Body of pancreas (tissue), 4 donors: ENCODE results near the gene CLSTN2. TPM values are rescaled to one million over a fixed set of nuclear protein-coding genes. Genes with fewer than 3 reads are reported as not detected.

Experiments
- ATAC-seq: fragments of 150-250 bp; one replicate; pipeline ENCODE4 v1.9.1; 2016
- DNase-seq, 4 donors: peaks; one replicate each; pipeline ENCODE4 v3.0.0-alpha.2; 2019
- H3K27ac ChIP-seq, 4 donors: fragments of 200-600 bp; sonication (generic); 1 replicate in 3 of 4; 2 replicates in 1 of 4; pipeline versions ENCODE4 v1.5.1 to v1.6.1; 2016 to 2019; ENCODE audit warnings: mild to moderate bottlenecking in 1 of 4, mixed read lengths in 1 of 4, moderate library complexity in 1 of 4
- H3K27me3 ChIP-seq, 2 donors: fragments of 200-600 bp; sonication (generic); one replicate each; pipeline ENCODE4 v1.6.0; 2016; ENCODE audit warnings: mild to moderate bottlenecking in 1 of 2
- H3K36me3 ChIP-seq, 2 donors: fragments of 200-600 bp; sonication (generic); replicated peaks in 1 of 2; 2 replicates each; pipeline ENCODE4 v1.5.1; 2016; ENCODE audit warnings: low read depth in 2 of 2; ENCODE audit not compliant: insufficient read depth in 1 of 2
- H3K4me1 ChIP-seq: fragments of 200-600 bp; sonication (generic); one replicate; pipeline ENCODE4 v1.6.0; 2016
- H3K4me3 ChIP-seq, 2 donors: fragments of 200-600 bp; sonication (generic); 1 replicate in 1 of 2; 2 replicates in 1 of 2; pipeline ENCODE4 v1.5.1; 2016 to 2019
- H3K9me3 ChIP-seq, 3 donors: fragments of 200-600 bp; sonication (generic); 1 replicate in 2 of 3; 2 replicates in 1 of 3; pipeline ENCODE4 v1.5.1; 2016
- CTCF ChIP-seq, 7 experiments: fragments of 450-650 bp in 4 of 7; fragments of 200-600 bp in 3 of 7; sonication (generic) in 3 of 7; IDR thresholded peaks; one replicate each; pipeline ENCODE4 v1.5.1; 2016 to 2019; ENCODE audit warnings: antibody characterized with exemption in 7 of 7
- POLR2A ChIP-seq, 3 donors: fragments of 450-650 bp; IDR thresholded peaks; one replicate each; pipeline ENCODE4 v1.6.1; 2016; ENCODE audit warnings: antibody characterized with exemption in 3 of 3, mild to moderate bottlenecking in 2 of 3
- WGBS, 2 donors: methylation state at CpG; one replicate each; pipeline ENCODE4 v1.1.5; 2017; 5-methylcytosine and 5-hydroxymethylcytosine counted together
- intact Hi-C: fragments of 100-400 bp; cut with DNase I; formaldehyde crosslinking; loops from one replicate; pipeline ENCODE4 v1.15.1; 2023
- total RNA-seq, 2 donors: library from RNA; depleted of rRNA; stranded (reverse); fragments of >200 nt; gene quantifications; one replicate each; pipeline ENCODE4 v1.1.0, GENCODE V29; 2016

The CLSTN2 gene
- total RNA-seq, 2 donors from 2014 or later = 14.5 to 14.8 TPM

- WGBS, 2 donors = 80 to 87% methylated on average over 1 of the region's 1 CpG
- Histone ChIP-seq H3K9me3 (no peaks in the 10 kb centered on the region), H3K4me3 (no peak overlapping the region), H3K27me3 (no peaks in the 10 kb centered on the region), H3K4me1 (no peaks in the 10 kb centered on the region), H3K27ac (no peak overlapping the region), H3K36me3 (no peaks in the 10 kb centered on the region)
- ATAC-seq (no peak), DNase-seq (no peak)
- intact Hi-C loops = no loop called here
- no peak for TF ChIP-seq POLR2A (IDR thresholded peaks at IDR 0.05)
- TF ChIP-seq CTCF (IDR thresholded peaks at IDR 0.05) = no peak
These were observed 505.5 kb downstream of the CLSTN2 start for GRCh38 chr3:140440446-140440845.

GRCh38 chr3:140441006-140441405, 506.0 kb downstream of the CLSTN2 start:
- no peak overlapping the region for H3K4me3 ChIP-seq
- no peaks in the 10 kb centered on the region for H3K9me3 ChIP-seq
- peak; percentile 36 to 74 (median 58) for DNase-seq
- ATAC-seq = peak; percentile 60
- H3K27ac ChIP-seq = peak overlapping the region in 1 of 4 donors; percentile 47
- no peaks in the 10 kb centered on the region for H3K36me3 ChIP-seq
- no peaks in the 10 kb centered on the region for H3K4me1 ChIP-seq
- intact Hi-C loops = no loop called here
- H3K27me3 ChIP-seq = no peaks in the 10 kb centered on the region
- no peak for TF ChIP-seq POLR2A (IDR thresholded peaks at IDR 0.05)
- TF ChIP-seq CTCF (IDR thresholded peaks at IDR 0.05) = no peak
- WGBS, 2 donors = 64 to 73% methylated on average over 2 of the region's 2 CpGs

GRCh38 chr3:140442621-140443020, 507.6 kb downstream of the CLSTN2 start:
- ATAC-seq = no peak
- Histone ChIP-seq H3K27ac (no peak overlapping the region), H3K27me3 (no peaks in the 10 kb centered on the region), H3K36me3 (no peaks in the 10 kb centered on the region), H3K9me3 (no peaks in the 10 kb centered on the region), H3K4me1 (no peaks in the 10 kb centered on the region), H3K4me3 (no peak overlapping the region)
- TF ChIP-seq CTCF (IDR thresholded peaks at IDR 0.05) = no peak
- TF ChIP-seq POLR2A (IDR thresholded peaks at IDR 0.05) = no peak
- 70 to 100% methylated on average over 2 of the region's 2 CpGs for WGBS, 2 donors
- intact Hi-C loops = no loop called here
- no peak for DNase-seq

- TF ChIP-seq POLR2A (IDR thresholded peaks at IDR 0.05) (no peak), CTCF (IDR thresholded peaks at IDR 0.05) (no peak)
- Histone ChIP-seq H3K4me3 (no peak overlapping the region), H3K36me3 (no peaks in the 10 kb centered on the region), H3K27ac (no peak overlapping the region), H3K9me3 (no peaks in the 10 kb centered on the region), H3K27me3 (no peaks in the 10 kb centered on the region), H3K4me1 (no peaks in the 10 kb centered on the region)
- DNase-seq = no peak
- intact Hi-C loops = no loop called here
- no peak for ATAC-seq
- 68 to 87% methylated on average over 7 of the region's 7 CpGs for WGBS, 2 donors
These were observed 508.1 kb downstream of the CLSTN2 start for GRCh38 chr3:140443073-140443472.

- no peak for TF ChIP-seq POLR2A (IDR thresholded peaks at IDR 0.05)
- no peak for TF ChIP-seq CTCF (IDR thresholded peaks at IDR 0.05)
- Histone ChIP-seq H3K4me3 (no peak overlapping the region), H3K36me3 (no peaks in the 10 kb centered on the region), H3K27me3 (no peaks in the 10 kb centered on the region), H3K9me3 (no peaks in the 10 kb centered on the region), H3K27ac (no peak overlapping the region), H3K4me1 (peaks cover 3% of the 10 kb centered on the region)
- WGBS, 2 donors = 60 to 70% methylated on average over 3 of the region's 3 CpGs
- intact Hi-C loops = no loop called here
- DNase-seq (no peak), ATAC-seq (no peak)
These were observed 508.8 kb downstream of the CLSTN2 start for GRCh38 chr3:140443806-140444205.
